ENCODE data around the gene FOXN1.

Gene FOXN1

DNA sequence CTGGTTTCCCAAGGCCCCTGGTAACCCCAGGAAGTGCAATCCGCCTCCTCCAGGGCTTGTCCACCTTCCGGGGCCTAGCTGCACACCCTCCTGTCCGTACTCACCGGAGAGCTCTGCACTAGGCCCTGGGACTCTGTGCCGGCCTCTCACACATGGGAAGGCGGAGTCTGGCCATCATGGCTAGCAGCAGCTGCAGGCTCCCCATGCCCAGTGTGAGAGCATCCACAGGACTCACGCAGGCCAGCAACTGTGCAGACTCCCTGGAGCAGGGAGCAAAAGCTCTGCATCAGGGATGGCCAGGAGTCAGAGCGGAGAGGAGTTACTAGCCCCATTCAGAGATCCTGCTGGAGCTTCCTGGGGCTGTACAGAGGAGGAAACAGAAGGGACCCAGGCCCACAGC lies 20.2 kb downstream of the FOXN1 start:
- DNase-seq (ENCODE audit: low read depth): no peak

- no peak for DNase-seq (ENCODE audit: low read depth)
Measured at GRCh38 chr17:28527181-28527681, 21.1 kb downstream of the FOXN1 start.

DNA sequence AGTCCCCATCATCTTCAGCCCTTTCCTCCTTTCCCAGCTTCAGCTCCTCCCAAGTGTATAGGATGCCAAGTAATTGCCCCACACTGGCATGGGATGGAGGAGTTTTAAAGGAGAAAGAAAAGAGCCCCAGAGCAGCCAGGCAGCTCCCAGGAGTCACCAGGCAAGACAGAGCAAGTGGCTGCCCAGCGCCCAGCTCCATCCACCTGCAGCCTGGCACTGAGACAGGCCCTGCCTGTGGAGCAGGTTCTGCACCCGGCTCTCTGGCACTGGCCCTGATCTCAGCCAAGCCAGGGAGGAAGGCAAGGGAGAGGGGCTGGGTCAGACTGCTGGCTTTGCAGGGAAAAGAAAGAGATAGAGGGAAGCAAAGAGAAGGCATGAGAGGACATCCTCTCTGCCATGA lies 21.7 kb downstream of the FOXN1 start:
- DNase-seq (ENCODE audit: low read depth): no peak

DNA sequence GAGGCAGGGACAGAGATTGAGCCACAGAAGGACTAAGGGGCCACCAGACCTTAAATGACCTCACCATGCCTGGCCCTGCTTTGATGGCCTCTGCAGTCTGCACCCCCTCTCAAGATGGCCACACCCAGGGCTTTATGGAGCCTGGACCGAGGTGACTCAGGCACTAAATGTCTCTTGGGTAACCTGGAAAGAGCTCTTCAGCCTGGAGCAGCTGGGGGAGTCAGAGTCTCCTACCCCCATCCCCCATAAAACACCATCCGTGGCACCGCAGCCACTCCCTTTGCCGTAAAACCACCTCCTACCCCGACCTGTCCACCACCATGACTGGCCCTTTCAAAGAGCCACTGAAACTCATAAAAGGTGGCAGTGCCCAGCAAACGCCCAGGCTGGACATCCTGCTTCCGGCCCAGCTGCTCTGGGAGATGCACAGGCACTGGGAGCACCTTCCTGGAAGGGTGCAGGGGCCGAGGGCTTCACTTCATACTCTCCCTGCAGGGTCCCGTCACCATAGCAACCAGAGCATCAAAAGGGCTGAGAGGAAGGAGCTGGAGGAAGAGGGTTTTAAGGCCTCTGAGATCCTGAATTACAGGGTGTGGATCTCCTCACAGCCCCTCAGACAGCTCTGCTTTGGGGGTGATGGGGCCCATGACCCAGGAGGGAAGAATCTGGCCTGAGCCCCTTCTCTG lies 22.3 kb downstream of the FOXN1 start:
- DNase-seq (ENCODE audit: low read depth): no peak

DNA sequence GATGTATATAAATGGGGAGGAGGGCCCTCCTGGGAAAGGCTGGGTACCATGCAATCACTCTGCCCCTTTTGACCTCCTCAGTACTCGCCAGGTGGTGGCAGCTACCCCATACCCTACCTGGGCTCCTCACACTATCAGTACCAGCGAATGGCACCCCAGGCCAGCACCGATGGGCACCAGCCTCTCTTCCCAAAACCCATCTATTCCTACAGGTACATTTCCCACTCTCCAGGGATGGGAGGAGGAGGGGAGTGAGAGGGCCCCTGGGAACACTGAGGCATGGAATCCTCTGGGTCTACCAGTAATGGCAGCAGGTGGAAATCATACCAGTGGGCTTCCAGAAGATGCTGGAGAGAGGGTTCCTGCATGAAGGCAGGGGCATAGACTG lies 22.9 kb downstream of the FOXN1 start:
- no peak for DNase-seq (ENCODE audit: low read depth)

DNA sequence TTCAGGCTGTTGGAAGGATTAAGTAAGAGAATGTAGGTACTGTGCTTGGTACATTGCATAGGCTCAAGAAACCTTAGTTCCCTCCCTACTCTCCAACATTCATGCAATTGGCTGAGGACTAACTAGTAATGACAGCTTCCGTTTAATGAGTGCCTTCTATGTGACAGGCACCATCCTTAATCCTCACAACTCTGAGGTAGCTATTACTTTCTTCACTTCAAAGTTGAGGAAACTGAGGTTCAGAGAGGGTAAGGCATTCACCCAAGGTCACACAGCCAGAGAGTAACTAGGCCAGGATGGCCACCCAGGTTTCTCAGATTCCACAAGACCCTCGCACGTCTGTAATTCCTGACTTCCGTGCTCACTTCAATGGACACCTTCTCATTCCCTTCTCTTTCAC lies 24.1 kb downstream of the FOXN1 start:
- DNase-seq (ENCODE audit: low read depth): no peak

GRCh38 chr17:28530926-28531325 lies 24.8 kb downstream of the FOXN1 start:
- DNase-seq (ENCODE audit: low read depth): no peak

- DNase-seq (ENCODE audit: low read depth): no peak
Measured at GRCh38 chr17:28532050-28532960, 26.2 kb downstream of the FOXN1 start.

DNA sequence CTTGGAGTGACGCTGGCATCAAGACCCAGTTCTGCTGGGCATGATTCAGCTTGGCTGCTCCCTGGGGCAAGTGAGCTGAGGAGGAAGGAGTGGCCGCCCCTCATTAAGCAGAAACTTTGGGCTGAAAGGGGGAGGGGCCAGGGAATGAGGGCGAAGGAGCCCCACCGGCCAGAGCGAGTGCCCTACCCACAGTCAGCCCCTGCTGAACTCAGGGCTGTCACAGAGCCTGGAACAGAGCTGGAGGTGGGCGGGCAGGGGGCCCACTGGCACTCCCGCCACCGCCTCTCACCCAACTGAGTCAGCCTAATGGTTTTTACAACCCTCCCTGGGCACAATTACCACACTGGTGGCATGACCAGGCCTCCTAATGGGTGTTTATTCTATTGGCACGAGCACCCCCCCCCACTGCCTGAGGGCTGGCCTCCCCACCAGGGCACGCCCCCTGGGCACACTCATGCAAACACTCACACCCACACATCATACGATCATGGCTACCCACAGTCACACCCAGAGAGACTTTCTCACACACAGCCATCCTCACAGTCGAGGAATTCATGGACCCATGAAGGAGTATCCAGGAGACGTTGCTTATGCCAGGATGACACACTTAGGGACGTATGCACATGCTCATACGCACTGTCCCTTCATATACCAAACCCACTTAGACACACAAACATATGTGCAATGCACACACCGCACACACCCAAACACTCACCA lies 27.1 kb downstream of the FOXN1 start:
- DNase-seq (ENCODE audit: low read depth): no peak

GRCh38 chr17:28534740-28535375 lies 28.7 kb downstream of the FOXN1 start:
- no peak for DNase-seq (ENCODE audit: low read depth)

DNA sequence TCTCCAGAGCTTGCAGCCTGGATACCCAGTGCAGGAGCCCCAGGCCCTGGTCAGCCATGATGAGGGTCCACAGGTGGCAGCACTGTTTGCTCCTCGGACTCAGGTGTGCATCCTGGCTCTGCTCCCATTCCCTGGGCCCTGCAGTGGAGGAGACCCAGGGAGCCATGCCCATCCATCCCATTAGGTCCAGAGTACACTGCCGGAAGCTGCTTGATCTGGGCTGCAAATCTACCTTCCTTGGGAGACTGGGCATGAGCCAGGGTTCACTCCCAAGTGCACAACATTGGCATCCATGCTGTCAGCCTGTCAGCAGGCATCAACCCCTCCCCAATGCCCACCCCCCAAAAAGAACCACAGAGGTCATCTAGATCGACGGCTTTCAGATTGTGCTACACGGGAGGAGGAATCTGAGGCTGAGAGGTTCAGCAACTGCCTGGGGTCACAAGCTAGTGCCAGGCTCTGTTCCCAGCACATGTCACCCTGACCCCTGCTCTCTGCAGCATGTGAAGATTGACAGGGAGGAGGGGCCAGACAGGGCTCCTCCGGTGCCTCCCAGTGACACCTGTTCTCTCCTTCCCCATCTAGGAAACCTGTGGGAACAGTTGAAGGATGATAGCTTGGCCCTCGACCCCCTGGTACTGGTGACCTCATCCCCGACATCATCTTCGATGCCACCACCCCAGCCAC lies 30.5 kb downstream of the FOXN1 start:
- DNase-seq (ENCODE audit: low read depth): no peak

DNA sequence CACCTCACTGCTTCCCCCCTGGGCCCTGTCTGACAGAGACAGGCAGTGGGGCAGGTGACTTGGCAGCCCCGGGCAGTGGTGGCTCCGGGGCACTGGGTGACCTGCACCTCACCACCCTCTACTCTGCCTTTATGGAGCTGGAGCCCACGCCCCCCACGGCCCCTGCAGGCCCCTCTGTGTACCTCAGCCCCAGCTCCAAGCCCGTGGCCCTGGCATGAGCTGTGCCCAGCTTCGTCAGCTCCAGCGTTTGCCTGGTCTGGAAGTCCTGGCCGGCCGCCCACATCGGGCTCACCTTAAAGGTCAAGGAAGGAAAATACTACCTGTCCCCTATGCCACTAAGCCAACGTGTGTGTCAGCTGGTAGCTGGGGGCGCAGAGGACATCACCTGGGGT lies 31.1 kb downstream of the FOXN1 start:
- DNase-seq (ENCODE audit: low read depth): no peak

DNA sequence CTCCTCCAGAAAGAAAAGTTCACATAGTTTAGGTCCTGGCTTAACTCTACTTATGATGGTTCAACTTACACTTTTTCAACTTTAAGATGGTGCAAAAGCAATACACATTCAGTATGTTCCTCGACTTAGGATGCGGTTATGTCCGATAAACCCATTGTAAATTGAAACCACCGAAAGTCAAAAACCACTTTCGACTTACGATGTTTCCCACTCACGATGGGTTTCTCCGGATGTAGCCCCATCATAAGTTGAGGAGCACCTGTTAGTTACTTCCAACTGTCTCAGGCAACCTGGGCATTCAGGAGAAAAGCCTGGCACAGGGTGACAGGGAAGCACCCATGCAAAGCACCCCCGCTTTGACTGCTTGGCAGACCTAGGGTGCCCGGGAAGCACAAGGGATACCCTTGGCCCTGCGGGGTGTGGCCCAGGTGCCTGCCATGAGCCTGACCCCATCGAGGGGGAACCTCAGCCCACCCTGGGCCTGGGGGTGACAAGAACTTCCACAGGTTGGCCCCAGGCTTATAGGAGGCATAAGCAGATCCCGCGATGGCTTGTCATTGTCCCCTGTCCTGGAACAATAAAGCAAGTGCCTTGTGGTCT lies 32.2 kb downstream of the FOXN1 start:
- no peak for DNase-seq (ENCODE audit: low read depth)

GRCh38 chr17:28540231-28540630 lies 34.1 kb downstream of the FOXN1 start:
- no peak for DNase-seq (ENCODE audit: low read depth)

DNA sequence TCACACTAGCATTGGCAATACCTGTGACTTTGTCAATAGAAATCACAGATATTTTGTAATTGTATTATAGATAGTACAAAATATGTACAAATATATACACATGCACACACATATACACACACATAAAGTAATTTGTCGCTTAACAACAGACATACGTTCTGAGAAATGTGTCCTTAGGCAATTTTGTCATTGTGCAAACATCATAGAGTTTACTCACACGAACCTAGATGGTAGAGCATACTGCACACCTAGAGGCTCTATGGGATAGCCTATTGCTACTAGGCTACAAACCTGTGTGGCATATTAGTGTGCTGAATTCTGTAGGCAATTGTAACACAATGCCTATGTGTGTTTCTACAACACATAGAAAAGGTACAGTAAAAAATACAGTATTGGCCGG lies 35.3 kb downstream of the FOXN1 start:
- no peak for DNase-seq (ENCODE audit: low read depth)

GRCh38 chr17:28544402-28545140 lies 38.4 kb downstream of the FOXN1 start:
- DNase-seq (ENCODE audit: low read depth): no peak

DNA sequence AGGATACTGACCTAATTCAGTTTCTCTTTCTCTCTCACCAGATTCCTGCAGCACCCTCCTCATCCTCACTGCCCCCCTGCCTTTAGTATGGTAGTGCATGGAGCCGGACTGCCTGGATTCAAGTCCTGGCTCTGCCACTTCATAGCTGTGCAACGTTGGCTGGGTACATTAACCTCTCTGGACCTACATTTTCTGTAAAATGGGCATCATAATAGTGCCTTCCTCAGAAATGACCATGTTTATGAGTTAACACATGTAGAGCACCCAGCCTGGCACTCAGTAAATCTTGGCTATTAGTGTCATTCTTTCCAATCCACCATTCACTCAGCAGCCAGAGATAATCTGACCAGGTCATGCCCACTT lies 39.0 kb downstream of the FOXN1 start:
- no peak for DNase-seq (ENCODE audit: low read depth)

GRCh38 chr17:28545787-28546415 lies 39.8 kb downstream of the FOXN1 start:
- DNase-seq (ENCODE audit: low read depth): no peak

- no peak for DNase-seq (ENCODE audit: low read depth)
Measured at GRCh38 chr17:28547096-28547622, 41.0 kb downstream of the FOXN1 start.
